IMR-90 (cell line): ENCODE results near the gene COL4A1. TPM values are rescaled to one million over a fixed set of nuclear protein-coding genes. Genes with fewer than 3 reads are reported as not detected.

ENCODE experiments used
- ATAC-seq: fragments of 200-7000 bp; cut with Tn5 transposase; 2 replicates; pipeline ENCODE4 v1.9.1; 2020; ENCODE audit warnings: low read depth, mild to moderate bottlenecking, moderate library complexity
- BruUV-seq: library from RNA; stranded (reverse); fragments of 400-500 nt; replicated peaks from 2 replicates; lab custom pipeline; 2021; lab: Mats Ljungman, UMichigan
- CTCF ChIA-PET: fragments of 300-600 bp; formaldehyde crosslinking; extraction: SDS; loops from one replicate; lab custom pipeline; 2021; ENCODE audit warnings: antibody characterized with exemption; lab: Yijun Ruan, JAX
- POLR2A ChIA-PET: fragments of 300-600 bp; sonication (Branson Sonifier 250); formaldehyde crosslinking; loops from one replicate; lab custom pipeline; 2022; ENCODE audit warnings: antibody characterized with exemption; ENCODE audit not compliant: unreplicated experiment; lab: Charles Lee
- DNase-seq: peaks from one replicate; pipeline ENCODE4 v3.0.0; 2013
- H2AFZ ChIP-seq: replicated peaks from 2 replicates; pipeline ENCODE3; 2013; ENCODE audit warnings: low read length, mild to moderate bottlenecking; ENCODE audit not compliant: poor library complexity
- H2AK5ac ChIP-seq: 2 replicates; pipeline ENCODE4 v1.6.1; 2013; ENCODE audit warnings: low read depth, low read length, inconsistent platforms
- H2AK9ac ChIP-seq: replicated peaks from 2 replicates; pipeline ENCODE3; 2013; ENCODE audit warnings: mild to moderate bottlenecking, low read depth, low read length, moderate library complexity; ENCODE audit not compliant: poor library complexity
- H2BK120ac ChIP-seq: 2 replicates; pipeline ENCODE4 v1.6.1; 2013; ENCODE audit warnings: low read depth, low read length, inconsistent platforms
- H2BK15ac ChIP-seq: 3 replicates; pipeline ENCODE4 v1.6.1; 2013; ENCODE audit warnings: low read depth, low read length, inconsistent platforms
- H2BK20ac ChIP-seq: 2 replicates; pipeline ENCODE4 v1.6.1; 2013; ENCODE audit warnings: low read depth, mild to moderate bottlenecking, inconsistent platforms, low read length, moderate library complexity
- H2BK5ac ChIP-seq: 2 replicates; pipeline ENCODE4 v1.6.1; 2013; ENCODE audit warnings: mild to moderate bottlenecking, low read depth, low read length, inconsistent platforms; ENCODE audit not compliant: poor library complexity, severe bottlenecking
- H3K14ac ChIP-seq: replicated peaks from 2 replicates; pipeline ENCODE4 v1.6.1; 2013; ENCODE audit warnings: low read depth, low read length, inconsistent platforms
- H3K18ac ChIP-seq: 2 replicates; pipeline ENCODE4 v1.6.1; 2013; ENCODE audit warnings: low read depth, low read length, control low read depth
- H3K23ac ChIP-seq: 2 replicates; pipeline ENCODE4 v1.6.1; 2013; ENCODE audit warnings: low read depth, low read length, inconsistent platforms
- H3K27ac ChIP-seq: 2 replicates; pipeline ENCODE4 v1.5.1; 2013; ENCODE audit warnings: mild to moderate bottlenecking, control low read depth, low read length; ENCODE audit not compliant: insufficient read depth
- H3K27me3 ChIP-seq: 2 replicates; pipeline ENCODE4 v1.6.1; 2013; ENCODE audit warnings: low read length; ENCODE audit not compliant: control insufficient read depth, insufficient read depth
- H3K36me3 ChIP-seq: 2 replicates; pipeline ENCODE4 v1.6.1; 2013; ENCODE audit warnings: low read length, mixed read lengths; ENCODE audit not compliant: control insufficient read depth, insufficient read depth
- H3K4ac ChIP-seq: 2 replicates; pipeline ENCODE4 v1.6.1; 2013; ENCODE audit warnings: low read depth, low read length, inconsistent platforms
- H3K4me1 ChIP-seq: 2 replicates; pipeline ENCODE4 v1.6.1; 2013; ENCODE audit warnings: low read length, mixed read lengths; ENCODE audit not compliant: control insufficient read depth, insufficient read depth
- H3K4me2 ChIP-seq: 2 replicates; pipeline ENCODE4 v1.6.1; 2013; ENCODE audit warnings: low read depth, mild to moderate bottlenecking, control low read depth, low read length, moderate library complexity
- H3K4me3 ChIP-seq: 2 replicates; pipeline ENCODE4 v1.5.1; 2013; ENCODE audit warnings: low read depth, mild to moderate bottlenecking, control low read depth, low read length, moderate library complexity; ENCODE audit not compliant: insufficient read depth
- H3K56ac ChIP-seq: 2 replicates; pipeline ENCODE4 v1.6.1; 2013; ENCODE audit warnings: low read length, inconsistent platforms; ENCODE audit not compliant: insufficient read depth; ENCODE audit errors: extremely low read depth
- H3K79me1 ChIP-seq, 2 experiments: 2 replicates each; pipeline ENCODE4 v1.6.1; 2013; ENCODE audit warnings: low read length in 2 of 2, inconsistent platforms in 1 of 2, low read depth in 1 of 2
- H3K9ac ChIP-seq: 2 replicates; pipeline ENCODE4 v1.6.1; 2013; ENCODE audit warnings: low read depth, low read length, control low read depth
- H3K9me1 ChIP-seq: 2 replicates; pipeline ENCODE4 v1.6.1; 2013; ENCODE audit warnings: low read length, inconsistent platforms; ENCODE audit not compliant: insufficient read depth
- H3K9me3 ChIP-seq: 2 replicates; pipeline ENCODE4 v1.6.1; 2013; ENCODE audit warnings: low read length; ENCODE audit not compliant: control insufficient read depth, insufficient read depth
- H4K20me1 ChIP-seq: 2 replicates; pipeline ENCODE4 v1.6.1; 2013; ENCODE audit warnings: low read length, inconsistent platforms; ENCODE audit not compliant: insufficient read depth
- H4K5ac ChIP-seq: 2 replicates; pipeline ENCODE4 v1.6.1; 2013; ENCODE audit warnings: mild to moderate bottlenecking, low read depth, low read length, control low read depth
- H4K8ac ChIP-seq, 2 experiments: 2 replicates each; pipeline ENCODE4 v1.6.1; 2013; ENCODE audit warnings: low read depth in 2 of 2, low read length in 2 of 2, control low read depth in 1 of 2, inconsistent platforms in 1 of 2
- H4K91ac ChIP-seq: 2 replicates; pipeline ENCODE4 v1.6.1; 2013; ENCODE audit warnings: low read depth, low read length, inconsistent platforms; ENCODE audit not compliant: insufficient read depth
- ELK1 ChIP-seq: fragments of 150-350 bp; IDR thresholded peaks from 2 replicates; pipeline ENCODE4 v1.6.1; 2016; ENCODE audit warnings: low read depth, mild to moderate bottlenecking, low read length, moderate library complexity, borderline replicate concordance
- NFE2L2 ChIP-seq: fragments of 150-350 bp; IDR thresholded peaks from 2 replicates; pipeline ENCODE4 v1.6.1; 2016; ENCODE audit warnings: low read depth, mild to moderate bottlenecking, low read length
- POLR2A ChIP-seq: IDR thresholded peaks from 2 replicates; pipeline ENCODE4 v1.6.1; 2012; ENCODE audit warnings: mild to moderate bottlenecking, low read depth, low read length
- RFX5 ChIP-seq: IDR thresholded peaks from 2 replicates; pipeline ENCODE4 v1.8.0; 2012; ENCODE audit warnings: low read depth, mild to moderate bottlenecking, low read length, moderate library complexity
- SMC3 ChIP-seq: fragments of 150-350 bp; IDR thresholded peaks from 2 replicates; pipeline ENCODE4 v1.6.1; 2016; ENCODE audit warnings: low read depth, mild to moderate bottlenecking, antibody characterized with exemption, low read length, moderate library complexity
- WGBS, 2 experiments: methylation state at CpG; one replicate each; pipeline versions ENCODE4 v1.1.5 to v1.1.7; 2013; ENCODE audit warnings: missing lambda C conversion rate in 2 of 2; ENCODE audit not compliant: insufficient read length in 1 of 2; ENCODE audit errors: extremely low coverage in 2 of 2; 5-methylcytosine and 5-hydroxymethylcytosine counted together
- dilution Hi-C: fragments of 300-500 bp; cut with HindIII; formaldehyde crosslinking; loops from one replicate; pipeline ENCODE4 v1.14.3; 2018; ENCODE audit warnings: low sequenced_read_pairs; ENCODE audit not compliant: unreplicated experiment
- in situ Hi-C: fragments of 300-500 bp; cut with MboI; formaldehyde crosslinking; loops from 3 replicates; pipeline ENCODE4 v1.14.3; 2019; ENCODE audit warnings: low sequenced_read_pairs, inconsistent platforms, mixed read lengths
- intact Hi-C: fragments of 100-400 bp; cut with micrococcal nuclease; formaldehyde crosslinking; loops from 2 replicates; pipeline ENCODE4 v1.10.0; 2022
- polyA plus RNA-seq, 3 experiments: library from polyadenylated mRNA; depleted of rRNA; stranded (reverse); fragments of >200 nt; gene quantifications; 2 replicates each; pipeline ENCODE4 v1.2.3, GENCODE V29; 2012; ENCODE audit warnings: low replicate concordance in 1 of 3
- total RNA-seq: library from RNA; depleted of rRNA; stranded (reverse); fragments of >200 nt; gene quantifications from 2 replicates; pipeline ENCODE4 v1.2.3, GENCODE V29; 2012

COL4A1 gene
- total and polyA plus RNA-seq, 2 of the 4 experiments (the other 2 are of a cell fraction), result 230 to 337 TPM

DNA sequence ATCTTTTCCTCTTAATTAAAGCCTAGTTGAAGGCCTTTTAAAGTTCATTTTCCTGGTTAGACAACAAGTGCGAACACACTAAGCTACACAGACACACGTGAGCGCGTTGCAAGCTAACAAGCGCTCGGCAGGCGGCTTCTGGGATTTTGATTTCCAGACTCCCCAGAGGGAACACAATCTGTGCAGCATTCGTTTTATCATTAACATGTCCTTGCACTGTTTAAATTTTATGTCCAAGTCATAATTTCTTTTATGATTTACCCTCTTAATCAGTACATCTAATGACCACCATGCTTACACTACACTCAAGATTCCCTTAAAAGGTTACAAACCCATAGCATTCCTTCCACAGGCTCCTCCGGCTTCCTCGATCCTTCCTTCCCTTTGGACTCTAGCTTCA, 16.8 kb downstream of the COL4A1 start:
- dilution Hi-C loops, result no loop called here
- peaks cover 54% of the 10 kb centered on the region for H3K9me1 ChIP-seq
- H3K9me3 ChIP-seq, result no peaks in the 10 kb centered on the region
- no peak overlapping the region for H3K27ac ChIP-seq
- H4K8ac ChIP-seq, result no peak overlapping the region
- no peak overlapping the region for H3K23ac ChIP-seq
- H3K4ac ChIP-seq, result no peak overlapping the region
- BruUV-seq, result no TSS peak
- in situ Hi-C loops, result no loop called here
- H3K4me1 ChIP-seq, result peaks cover 7% of the 10 kb centered on the region; the same call in 1 of the 2 replicates
- ATAC-seq (no peak), DNase-seq (no peak)
- peaks cover 35 to 87% of the 10 kb centered on the region in 2 experiments for H3K79me1 ChIP-seq
- POLR2A ChIA-PET, result no interaction called here
- no peak overlapping the region for H2AK9ac ChIP-seq
- H2BK15ac ChIP-seq, result no peak overlapping the region
- peaks cover 98% of the 10 kb centered on the region for H4K20me1 ChIP-seq
- H2AK5ac ChIP-seq, result no peak overlapping the region
- H3K18ac ChIP-seq, result no peak overlapping the region
- CTCF ChIA-PET, result interaction anchor here (0.9 kb wide), 1 partner anchor 11 kb away, joined by 3 read pairs; no protein-coding TSS in a partner anchor
- H4K91ac ChIP-seq, result no peak overlapping the region
- no peak overlapping the region for H4K5ac ChIP-seq
- H3K56ac ChIP-seq, result no peak overlapping the region
- WGBS, 2 experiments, result 86% methylated on average over 4 of the region's 10 CpGs; no CpG with 5 or more reads in 1 of the 2 experiments
- H2BK120ac ChIP-seq, result no peak overlapping the region
- H3K4me3 ChIP-seq, result no peak overlapping the region
- H3K4me2 ChIP-seq, result no peak overlapping the region
- H2AFZ ChIP-seq, result no peak overlapping the region
- H2BK5ac ChIP-seq, result no peak overlapping the region
- H3K9ac ChIP-seq, result no peak overlapping the region
- peaks cover 57% of the 10 kb centered on the region for H3K36me3 ChIP-seq
- H3K27me3 ChIP-seq, result no peaks in the 10 kb centered on the region
- no peak overlapping the region for H3K14ac ChIP-seq
- TF ChIP-seq POLR2A (no peak), NFE2L2 (no peak), RFX5 (no peak), SMC3 (no peak), ELK1 (no peak)
- H2BK20ac ChIP-seq, result no peak overlapping the region
- intact Hi-C loops, result no loop called here
